Fibroblast of pulmonary artery (primary cell): ENCODE measurements around the gene UBA3.

ENCODE experiments used
- DNase-seq: peaks from one replicate; pipeline ENCODE4 v3.0.0-alpha.2; 2010; ENCODE audit warnings: low read depth
- H3K4me3 ChIP-seq: replicated peaks from 2 replicates; pipeline ENCODE4 v1.5.1; 2011; ENCODE audit warnings: low read depth, mild to moderate bottlenecking, control low read depth, low read length, moderate library complexity
- CTCF ChIP-seq: IDR thresholded peaks from 2 replicates; pipeline ENCODE4 v1.5.1; 2011; ENCODE audit warnings: mild to moderate bottlenecking, control low read depth, low read length, inconsistent platforms; ENCODE audit errors: missing control alignments

Gene UBA3

GRCh38 chr3:69121513-69121912 lies 41.3 kb upstream of the UBA3 start:
- no peak for DNase-seq
- H3K4me3 ChIP-seq = no peak overlapping the region
- no peak for TF ChIP-seq CTCF

- peak; percentile 99 for TF ChIP-seq CTCF
- no peak overlapping the region for H3K4me3 ChIP-seq
- DNase-seq = peak; percentile 86
These were observed 40.8 kb upstream of the UBA3 start for GRCh38 chr3:69120879-69121464.

- no peak overlapping the region for H3K4me3 ChIP-seq
- TF ChIP-seq CTCF = no peak
- DNase-seq = no peak
These were observed 39.5 kb upstream of the UBA3 start for GRCh38 chr3:69119681-69120080.

- no peak for TF ChIP-seq CTCF
- no peak for DNase-seq
- H3K4me3 ChIP-seq = no peak overlapping the region
These were observed 39.0 kb upstream of the UBA3 start for GRCh38 chr3:69119138-69119537.

GRCh38 chr3:69118555-69118954 lies 38.4 kb upstream of the UBA3 start:
- DNase-seq = no peak
- TF ChIP-seq CTCF = no peak
- no peak overlapping the region for H3K4me3 ChIP-seq

- DNase-seq = no peak
- no peak overlapping the region for H3K4me3 ChIP-seq
- TF ChIP-seq CTCF = no peak
These were observed 36.7 kb upstream of the UBA3 start for GRCh38 chr3:69116897-69117296.

- no peak overlapping the region for H3K4me3 ChIP-seq
- TF ChIP-seq CTCF = no peak
- no peak for DNase-seq
These were observed 36.0 kb upstream of the UBA3 start for GRCh38 chr3:69116162-69116561.
